Prostate gland (tissue), 2 donors: ENCODE measurements around the gene GALNT14.

Source experiments
- CTCF ChIP-seq, 4 experiments: fragments of 200-600 bp in 2 of 4; fragments of 450-650 bp in 2 of 4; sonication (generic) in 2 of 4; IDR thresholded peaks; 1 replicate in 3 of 4; 2 replicates in 1 of 4; pipeline ENCODE4 v1.5.1; 2016 to 2019; ENCODE audit warnings: antibody characterized with exemption in 4 of 4, mild to moderate bottlenecking in 2 of 4, moderate library complexity in 2 of 4
- POLR2A ChIP-seq: fragments of 450-650 bp; IDR thresholded peaks from one replicate; pipeline ENCODE4 v1.6.1; 2016; ENCODE audit warnings: antibody characterized with exemption, mild to moderate bottlenecking
- POLR2AphosphoS5 ChIP-seq: sonication (generic); formaldehyde crosslinking; IDR thresholded peaks from one replicate; pipeline ENCODE4 v1.6.1; 2017; ENCODE audit warnings: antibody characterized with exemption

- TF ChIP-seq CTCF (IDR thresholded peaks at IDR 0.05) (no peak), POLR2A (no peak), POLR2AphosphoS5 (no peak)
Measured at GRCh38 chr2:30934066-30934465, 204.2 kb downstream of the GALNT14 start.
